Gastrocnemius medialis (tissue), 4 donors: ENCODE data around the gene TMEM119. TPM values are rescaled to one million over a fixed set of nuclear protein-coding genes. Genes with fewer than 3 reads are reported as not detected.

Source experiments
- ATAC-seq, 2 donors: fragments of 150-250 bp; one replicate each; pipeline ENCODE4 v1.9.1; 2016
- DNase-seq, 2 donors: peaks; one replicate each; pipeline ENCODE4 v3.0.0-alpha.2; 2019
- H3K27ac ChIP-seq, 4 donors: fragments of 200-600 bp; sonication (generic); 1 replicate in 1 of 4; 2 replicates in 3 of 4; pipeline ENCODE4 v1.5.1; 2016 to 2018; ENCODE audit warnings: mild to moderate bottlenecking in 2 of 4, moderate library complexity in 1 of 4
- H3K27me3 ChIP-seq, 3 donors: fragments of 200-600 bp; sonication (generic) in 2 of 3; 1 replicate in 1 of 3; 2 replicates in 2 of 3; pipeline versions ENCODE4 v1.5.1 to v1.6.0; 2016 to 2019; ENCODE audit warnings: mild to moderate bottlenecking in 1 of 3, moderate library complexity in 1 of 3
- H3K36me3 ChIP-seq, 2 donors: fragments of 200-600 bp; sonication (generic) in 1 of 2; one replicate each; pipeline ENCODE4 v1.5.1; 2017 to 2018
- H3K4me1 ChIP-seq, 2 donors: fragments of 200-600 bp; sonication (generic) in 1 of 2; one replicate each; pipeline ENCODE4 v1.5.1; 2016 to 2017; ENCODE audit warnings: mild to moderate bottlenecking in 2 of 2
- H3K4me3 ChIP-seq, 4 donors: fragments of 200-600 bp; sonication (generic) in 3 of 4; 1 replicate in 1 of 4; 2 replicates in 3 of 4; pipeline ENCODE4 v1.5.1; 2016 to 2019; ENCODE audit warnings: mild to moderate bottlenecking in 2 of 4
- H3K9me3 ChIP-seq, 3 donors: fragments of 200-600 bp; sonication (generic) in 2 of 3; 1 replicate in 1 of 3; 2 replicates in 2 of 3; pipeline ENCODE4 v1.5.1; 2016 to 2019
- POLR2A ChIP-seq, 2 donors: fragments of 450-650 bp; IDR thresholded peaks; one replicate each; pipeline ENCODE4 v1.6.1; 2017; ENCODE audit warnings: antibody characterized with exemption in 2 of 2, mild to moderate bottlenecking in 2 of 2, moderate library complexity in 2 of 2
- in situ Hi-C, 4 donors: fragments of 200-750 bp; cut with MboI; loops; one replicate each; pipeline versions ENCODE4 v1.15.0 to v1.8.0; 2017; ENCODE audit warnings: low sequenced_read_pairs in 4 of 4
- intact Hi-C: fragments of 100-400 bp; cut with DNase I; formaldehyde crosslinking; loops from one replicate; pipeline ENCODE4 v1.15.1; 2023; ENCODE audit warnings: low total_unique reads
- total RNA-seq, 4 donors: library from RNA; depleted of rRNA; stranded (reverse); fragments of >200 nt; gene quantifications; one replicate each; pipeline versions ENCODE4 v1.1.0 to v1.2.3, GENCODE V29; 2016
- TF ChIP-seq, protein P1 (sequence below), 5 experiments: fragments of 450-650 bp in 3 of 5; fragments of 200-600 bp in 2 of 5; sonication (generic) in 2 of 5; IDR thresholded peaks in 4 of 5; conservative IDR thresholded peaks in 1 of 5; 1 replicate in 4 of 5; 2 replicates in 1 of 5; pipeline ENCODE4 v1.5.1; 2016 to 2019; ENCODE audit warnings: antibody characterized with exemption in 5 of 5, mild to moderate bottlenecking in 3 of 5, moderate library complexity in 3 of 5

Gene TMEM119
- total RNA-seq, 4 donors from 2014 or later: 0.85 TPM; not detected in 3

DNA sequence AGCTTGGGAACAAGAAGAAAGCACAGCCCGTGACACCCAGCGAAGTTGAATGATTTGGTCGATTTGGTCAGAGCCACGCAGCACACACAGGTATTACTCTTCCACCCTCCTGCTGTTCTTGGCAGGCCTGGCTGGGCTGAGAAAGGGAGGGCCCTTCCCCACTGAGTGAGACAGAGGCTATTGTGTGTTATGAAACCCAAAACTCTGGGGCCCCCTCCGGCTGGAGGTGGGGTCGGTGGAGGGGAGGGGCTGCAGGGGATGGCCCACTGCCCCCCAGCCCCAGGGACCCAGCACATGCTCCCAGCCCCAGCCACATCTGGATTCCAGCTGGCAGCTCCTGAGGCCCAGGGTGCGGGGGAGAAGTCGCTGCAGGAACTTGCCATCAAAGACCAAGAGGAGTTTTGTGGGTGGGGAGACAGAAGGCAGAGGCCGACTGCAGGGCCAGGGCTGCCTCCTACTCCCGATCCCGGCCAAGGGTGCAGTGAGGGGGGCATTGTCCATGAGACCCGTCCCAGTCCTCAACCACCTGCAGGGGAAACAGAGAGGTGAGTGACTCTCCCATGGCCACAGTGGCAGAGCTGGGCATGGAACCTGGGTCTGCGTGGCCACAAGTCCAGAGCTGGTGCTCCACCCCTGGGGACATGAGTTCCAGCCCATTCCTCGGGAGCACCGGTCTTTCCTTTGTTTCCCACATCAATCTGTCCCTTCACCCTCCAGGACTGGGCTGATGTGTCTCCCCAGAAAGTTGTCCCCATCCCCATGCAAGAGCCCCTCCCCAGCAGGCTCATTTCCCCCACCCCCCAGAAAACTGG lies 8.7 kb downstream of the TMEM119 start:
- Histone ChIP-seq H3K9me3 (no peaks in the 10 kb centered on the region), H3K4me1 (no peaks in the 10 kb centered on the region), H3K36me3 (no peaks in the 10 kb centered on the region), H3K27ac (no peak overlapping the region), H3K27me3 (no peaks in the 10 kb centered on the region), H3K4me3 (no peak overlapping the region)
- intact Hi-C loops: no loop called here
- ATAC-seq (no peak), DNase-seq (no peak)
- in situ Hi-C loops: no loop called here
- TF ChIP-seq, protein P1, sequence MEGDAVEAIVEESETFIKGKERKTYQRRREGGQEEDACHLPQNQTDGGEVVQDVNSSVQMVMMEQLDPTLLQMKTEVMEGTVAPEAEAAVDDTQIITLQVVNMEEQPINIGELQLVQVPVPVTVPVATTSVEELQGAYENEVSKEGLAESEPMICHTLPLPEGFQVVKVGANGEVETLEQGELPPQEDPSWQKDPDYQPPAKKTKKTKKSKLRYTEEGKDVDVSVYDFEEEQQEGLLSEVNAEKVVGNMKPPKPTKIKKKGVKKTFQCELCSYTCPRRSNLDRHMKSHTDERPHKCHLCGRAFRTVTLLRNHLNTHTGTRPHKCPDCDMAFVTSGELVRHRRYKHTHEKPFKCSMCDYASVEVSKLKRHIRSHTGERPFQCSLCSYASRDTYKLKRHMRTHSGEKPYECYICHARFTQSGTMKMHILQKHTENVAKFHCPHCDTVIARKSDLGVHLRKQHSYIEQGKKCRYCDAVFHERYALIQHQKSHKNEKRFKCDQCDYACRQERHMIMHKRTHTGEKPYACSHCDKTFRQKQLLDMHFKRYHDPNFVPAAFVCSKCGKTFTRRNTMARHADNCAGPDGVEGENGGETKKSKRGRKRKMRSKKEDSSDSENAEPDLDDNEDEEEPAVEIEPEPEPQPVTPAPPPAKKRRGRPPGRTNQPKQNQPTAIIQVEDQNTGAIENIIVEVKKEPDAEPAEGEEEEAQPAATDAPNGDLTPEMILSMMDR (IDR thresholded peaks at IDR 0.05 in 4 of 5, conservative IDR thresholded peaks at IDR 0.05 in 1 of 5): no peak
- TF ChIP-seq POLR2A (IDR thresholded peaks at IDR 0.05): no peak

DNA sequence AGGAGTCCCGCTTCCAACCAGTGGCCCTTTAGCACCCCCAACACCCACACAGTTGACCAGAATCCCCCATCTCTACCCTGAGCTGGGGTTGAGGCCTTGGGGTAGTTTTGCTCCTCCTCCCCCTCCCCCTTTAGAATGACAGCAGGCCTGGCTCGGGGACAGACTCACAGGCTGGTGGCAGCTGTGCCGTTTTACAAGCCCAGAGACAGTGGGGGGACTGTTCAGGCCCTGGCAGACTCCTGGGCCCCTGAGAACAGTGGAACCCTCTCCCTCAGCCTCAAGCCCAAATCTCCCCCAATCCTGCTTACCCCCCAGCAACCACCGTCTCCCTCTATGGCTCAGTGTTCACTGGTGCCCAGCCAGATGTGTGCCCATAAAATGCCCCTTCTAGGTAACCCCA lies 10.1 kb downstream of the TMEM119 start:
- in situ Hi-C loops: no loop called here
- no peak for DNase-seq

DNA sequence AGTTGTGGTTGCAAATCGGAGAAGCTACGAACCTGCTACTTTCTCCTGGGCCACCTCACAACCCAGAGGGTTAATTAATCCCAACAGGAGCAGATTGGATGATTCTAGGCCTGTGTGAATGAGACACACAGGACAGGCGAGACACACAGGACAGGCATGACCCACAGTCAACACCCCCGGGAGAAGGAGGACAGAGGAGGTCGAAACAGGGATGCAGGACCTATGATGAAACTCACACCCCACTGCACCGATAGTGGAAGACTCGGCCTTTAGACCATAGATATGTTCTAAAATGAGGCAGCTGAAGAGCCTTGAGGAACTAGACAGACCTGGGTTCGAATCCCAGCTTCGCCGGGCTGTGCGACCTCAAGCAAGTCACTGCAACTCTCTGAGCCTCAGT lies 11.6 kb downstream of the TMEM119 start:
- H3K27ac ChIP-seq: no peak overlapping the region
- no peak for TF ChIP-seq POLR2A (IDR thresholded peaks at IDR 0.05)
- TF ChIP-seq, protein P1 (IDR thresholded peaks at IDR 0.05 in 4 of 5, conservative IDR thresholded peaks at IDR 0.05 in 1 of 5): no peak
- H3K36me3 ChIP-seq: no peaks in the 10 kb centered on the region
- ATAC-seq: no peak
- no peaks in the 10 kb centered on the region for H3K27me3 ChIP-seq
- no peak overlapping the region for H3K4me3 ChIP-seq
- H3K4me1 ChIP-seq: no peaks in the 10 kb centered on the region
- intact Hi-C loops: no loop called here
- H3K9me3 ChIP-seq: no peaks in the 10 kb centered on the region
- in situ Hi-C loops: no loop called here
- no peak for DNase-seq

More for the DNA sequence above, 10.1 kb downstream of the TMEM119 start:
- no peak for ATAC-seq
- intact Hi-C loops: no loop called here
- H3K27ac ChIP-seq: no peak overlapping the region
- H3K4me1 ChIP-seq: no peaks in the 10 kb centered on the region
- H3K36me3 ChIP-seq: no peaks in the 10 kb centered on the region
- TF ChIP-seq, protein P1 (IDR thresholded peaks at IDR 0.05 in 4 of 5, conservative IDR thresholded peaks at IDR 0.05 in 1 of 5): no peak
- no peak for TF ChIP-seq POLR2A (IDR thresholded peaks at IDR 0.05)
- no peak overlapping the region for H3K4me3 ChIP-seq
- H3K9me3 ChIP-seq: no peaks in the 10 kb centered on the region
- H3K27me3 ChIP-seq: no peaks in the 10 kb centered on the region

DNA sequence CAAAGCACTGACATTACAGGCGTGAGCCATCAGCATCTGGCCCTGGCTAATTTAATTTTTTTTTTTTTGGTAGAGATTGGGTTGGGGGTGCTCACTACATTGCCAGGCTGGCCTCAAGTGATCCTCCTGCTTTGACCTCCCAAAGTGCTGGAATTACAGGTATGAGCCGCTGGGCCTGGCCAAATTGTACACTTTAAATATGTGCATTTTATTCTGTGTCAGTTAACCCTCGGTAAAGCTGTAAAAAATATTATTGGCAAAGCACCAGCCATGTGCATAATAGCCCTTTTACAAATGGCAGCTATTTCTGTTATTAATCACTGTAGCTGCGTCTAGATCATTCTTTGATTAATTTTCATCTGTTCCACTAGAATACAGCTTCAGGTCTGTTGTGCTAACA lies 12.0 kb downstream of the TMEM119 start:
- H3K27ac ChIP-seq: no peak overlapping the region
- ATAC-seq (no peak), DNase-seq (no peak)
- intact Hi-C loops: no loop called here
- H3K4me1 ChIP-seq: no peaks in the 10 kb centered on the region
- H3K27me3 ChIP-seq: no peaks in the 10 kb centered on the region
- H3K9me3 ChIP-seq: no peaks in the 10 kb centered on the region
- in situ Hi-C loops: no loop called here
- TF ChIP-seq, protein P1 (IDR thresholded peaks at IDR 0.05 in 4 of 5, conservative IDR thresholded peaks at IDR 0.05 in 1 of 5): no peak
- no peak for TF ChIP-seq POLR2A (IDR thresholded peaks at IDR 0.05)
- H3K4me3 ChIP-seq: no peak overlapping the region
- H3K36me3 ChIP-seq: no peaks in the 10 kb centered on the region
